OCI-LY3 (cell line): ENCODE data around the gene BCCIP.

ENCODE experiments used
- H2AFZ ChIP-seq: fragments of 200-600, 300-600 bp; shearing (Covaris generic); 2 replicates; pipeline ENCODE4 v1.6.0; 2014; ENCODE audit warnings: antibody characterized with exemption, low read depth, low read length
- H3K27ac ChIP-seq: fragments of 200-600, 300-600 bp; sonication (generic); 2 replicates; pipeline ENCODE4 v1.5.1; 2014; ENCODE audit warnings: mild to moderate bottlenecking, low read length, moderate library complexity, mixed read lengths
- H3K27me3 ChIP-seq: fragments of 200-600, 300-600 bp; sonication (generic); 2 replicates; pipeline ENCODE4 v1.6.1; 2014; ENCODE audit warnings: low read depth, low read length, mixed read lengths
- H3K36me3 ChIP-seq: fragments of 200-600, 300-600 bp; sonication (generic); replicated peaks from 2 replicates; pipeline ENCODE3; 2014; ENCODE audit warnings: low read depth, low read length, mixed read lengths
- H3K4me1 ChIP-seq: fragments of 300-600, 200-600 bp; sonication (generic); 2 replicates; pipeline ENCODE4 v1.6.1; 2014; ENCODE audit warnings: low read length, mixed read lengths
- H3K4me2 ChIP-seq: fragments of 200-600, 300-600 bp; sonication (generic); 2 replicates; pipeline ENCODE4 v1.6.1; 2014; ENCODE audit warnings: low read length, mixed read lengths
- H3K4me3 ChIP-seq: fragments of 300-600, 200-600 bp; sonication (generic); 2 replicates; pipeline ENCODE4 v1.5.1; 2014; ENCODE audit warnings: antibody characterized with exemption, mild to moderate bottlenecking, low read length, moderate library complexity
- H3K79me2 ChIP-seq: fragments of 300-600, 200-600 bp; shearing (Covaris generic); 2 replicates; pipeline ENCODE4 v1.6.1; 2014; ENCODE audit warnings: mild to moderate bottlenecking, low read length, mixed read lengths
- H3K9ac ChIP-seq: fragments of 300-600, 200-600 bp; shearing (Covaris generic); 2 replicates; pipeline ENCODE4 v1.6.0; 2014; ENCODE audit warnings: mild to moderate bottlenecking, low read length, moderate library complexity
- H3K9me3 ChIP-seq: fragments of 200-600, 300-600 bp; shearing (Covaris generic); 2 replicates; pipeline ENCODE4 v1.6.1; 2014; ENCODE audit warnings: low read length, mixed read lengths; ENCODE audit not compliant: insufficient read depth
- H4K20me1 ChIP-seq: fragments of 200-600, 300-600 bp; sonication (generic); 2 replicates; pipeline ENCODE4 v1.6.1; 2016; ENCODE audit warnings: low read length, mixed read lengths; ENCODE audit not compliant: insufficient read depth
- EZH2phosphoT487 ChIP-seq: fragments of 200-600 bp; shearing (Covaris generic); IDR thresholded peaks from 2 replicates; pipeline ENCODE4 v1.6.1; 2018; ENCODE audit warnings: antibody characterized with exemption, mixed run types, low read depth
- TF ChIP-seq, protein P1 (sequence below): fragments of 200-600, 300-600 bp; sonication (generic); IDR thresholded peaks from 2 replicates; pipeline ENCODE4 v1.5.1; 2014; ENCODE audit warnings: antibody characterized with exemption, low read length, low read depth

BCCIP gene

DNA sequence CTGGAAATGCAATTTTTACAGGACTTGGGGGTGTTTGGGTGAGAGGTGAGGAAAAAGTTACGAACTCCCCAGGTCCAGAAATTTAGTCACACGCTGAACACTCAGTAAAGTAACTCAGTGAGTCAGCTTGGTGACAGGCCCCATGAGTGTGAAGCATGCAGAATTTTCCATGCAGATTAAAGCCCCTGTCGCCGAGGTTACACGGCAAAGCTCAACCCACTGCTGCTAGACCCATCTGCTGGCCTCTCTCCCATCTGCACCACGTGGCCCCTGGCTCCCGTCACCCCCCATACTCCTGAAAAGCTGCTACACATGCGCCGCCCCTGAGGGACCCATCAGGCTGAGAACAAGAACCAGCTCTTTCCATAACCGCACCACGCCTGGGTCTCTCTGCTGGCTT, 40.7 kb upstream of the BCCIP start:
- Histone ChIP-seq H3K9ac (no peak overlapping the region), H3K36me3 (no peaks in the 10 kb centered on the region), H3K4me1 (peaks cover 32% of the 10 kb centered on the region), H3K4me3 (no peak overlapping the region), H4K20me1 (no peaks in the 10 kb centered on the region), H3K4me2 (no peak overlapping the region), H3K79me2 (no peaks in the 10 kb centered on the region), H2AFZ (no peak overlapping the region), H3K27ac (no peak overlapping the region), H3K27me3 (no peaks in the 10 kb centered on the region), H3K9me3 (no peaks in the 10 kb centered on the region)
- TF ChIP-seq, protein P1, sequence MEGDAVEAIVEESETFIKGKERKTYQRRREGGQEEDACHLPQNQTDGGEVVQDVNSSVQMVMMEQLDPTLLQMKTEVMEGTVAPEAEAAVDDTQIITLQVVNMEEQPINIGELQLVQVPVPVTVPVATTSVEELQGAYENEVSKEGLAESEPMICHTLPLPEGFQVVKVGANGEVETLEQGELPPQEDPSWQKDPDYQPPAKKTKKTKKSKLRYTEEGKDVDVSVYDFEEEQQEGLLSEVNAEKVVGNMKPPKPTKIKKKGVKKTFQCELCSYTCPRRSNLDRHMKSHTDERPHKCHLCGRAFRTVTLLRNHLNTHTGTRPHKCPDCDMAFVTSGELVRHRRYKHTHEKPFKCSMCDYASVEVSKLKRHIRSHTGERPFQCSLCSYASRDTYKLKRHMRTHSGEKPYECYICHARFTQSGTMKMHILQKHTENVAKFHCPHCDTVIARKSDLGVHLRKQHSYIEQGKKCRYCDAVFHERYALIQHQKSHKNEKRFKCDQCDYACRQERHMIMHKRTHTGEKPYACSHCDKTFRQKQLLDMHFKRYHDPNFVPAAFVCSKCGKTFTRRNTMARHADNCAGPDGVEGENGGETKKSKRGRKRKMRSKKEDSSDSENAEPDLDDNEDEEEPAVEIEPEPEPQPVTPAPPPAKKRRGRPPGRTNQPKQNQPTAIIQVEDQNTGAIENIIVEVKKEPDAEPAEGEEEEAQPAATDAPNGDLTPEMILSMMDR: no peak

DNA sequence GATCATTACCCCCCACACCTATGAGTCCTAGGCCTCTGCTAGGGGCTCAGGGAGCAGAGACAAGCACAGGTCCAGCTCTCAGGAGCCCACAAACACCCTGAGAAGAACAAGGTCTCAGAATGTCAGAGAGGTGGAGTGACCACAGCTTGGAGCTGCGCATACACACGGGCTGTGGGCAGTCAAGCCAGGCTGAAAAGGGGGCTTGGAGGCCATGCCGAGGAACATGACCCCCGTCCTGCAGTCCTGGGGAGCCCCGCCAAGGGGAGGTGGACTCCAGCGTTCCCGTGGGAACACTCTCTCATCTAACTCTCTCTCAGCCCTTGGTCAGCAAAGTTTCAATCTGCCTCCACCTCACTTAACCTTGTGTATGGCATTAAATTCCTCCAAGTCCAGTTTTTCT, 39.9 kb upstream of the BCCIP start:
- Histone ChIP-seq H2AFZ (peak overlapping the region; percentile 32; the same call in 1 of the 2 replicates), H3K4me2 (peak overlapping the region; percentile 76), H3K4me3 (peak overlapping the region; percentile 53; the same call in 1 of the 2 replicates), H4K20me1 (no peaks in the 10 kb centered on the region), H3K27ac (peak overlapping the region; percentile 81), H3K9me3 (no peaks in the 10 kb centered on the region), H3K79me2 (no peaks in the 10 kb centered on the region), H3K36me3 (peaks cover 3% of the 10 kb centered on the region), H3K27me3 (no peaks in the 10 kb centered on the region), H3K9ac (peak overlapping the region; percentile 60; the same call in 1 of the 2 replicates), H3K4me1 (peaks cover 32% of the 10 kb centered on the region)
- TF ChIP-seq, protein P1: no peak
- no peak for TF ChIP-seq EZH2phosphoT487

DNA sequence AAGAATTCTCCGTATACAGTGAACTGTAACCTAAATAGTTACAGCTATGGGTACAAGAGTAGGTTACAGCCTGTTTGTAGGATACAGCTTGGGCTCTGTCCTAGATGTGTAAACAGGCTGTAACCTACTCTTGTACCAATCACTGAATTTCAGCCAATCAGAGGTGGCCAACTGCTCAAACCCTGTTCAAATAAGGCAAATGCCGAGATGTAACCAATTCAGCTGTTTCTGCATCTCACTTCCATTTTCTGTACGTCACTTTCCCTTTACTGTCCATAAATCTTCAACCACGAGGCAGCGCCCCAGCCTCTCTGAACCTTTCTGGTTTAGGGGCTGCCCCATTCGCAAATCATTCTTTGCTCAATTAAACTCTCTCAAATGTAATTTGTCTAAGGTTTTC, 39.4 kb upstream of the BCCIP start:
- H3K9me3 ChIP-seq: no peaks in the 10 kb centered on the region
- no peaks in the 10 kb centered on the region for H3K27me3 ChIP-seq
- H3K4me2 ChIP-seq: peak overlapping the region; percentile 76
- H3K36me3 ChIP-seq: peaks cover 3% of the 10 kb centered on the region
- H3K9ac ChIP-seq: peak overlapping the region; percentile 60; the same call in 1 of the 2 replicates
- H4K20me1 ChIP-seq: no peaks in the 10 kb centered on the region
- H2AFZ ChIP-seq: peak overlapping the region; percentile 84
- peak overlapping the region; percentile 81 for H3K27ac ChIP-seq
- no peak for TF ChIP-seq EZH2phosphoT487
- TF ChIP-seq, protein P1: no peak
- peaks cover 32% of the 10 kb centered on the region for H3K4me1 ChIP-seq
- H3K4me3 ChIP-seq: peak overlapping the region; percentile 53
- H3K79me2 ChIP-seq: no peaks in the 10 kb centered on the region

DNA sequence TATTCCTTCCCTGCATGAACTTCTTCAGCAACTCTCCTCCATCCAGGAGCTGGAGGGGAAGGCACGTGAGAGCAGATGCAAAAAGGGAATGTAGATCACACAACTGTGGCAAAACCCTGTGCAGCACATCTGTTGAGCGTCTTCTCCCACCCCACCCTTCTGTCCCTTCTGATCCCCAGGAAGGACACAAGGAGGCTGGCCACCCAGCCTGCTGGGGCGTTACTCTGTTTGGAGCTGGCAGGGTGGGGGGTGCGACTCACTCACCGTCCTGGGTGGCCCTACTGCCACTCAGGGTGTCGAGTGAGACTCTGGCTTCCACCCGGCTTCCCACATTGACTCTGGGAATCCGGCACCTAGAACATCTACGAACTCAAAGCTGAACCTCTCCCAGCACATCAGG, 37.6 kb upstream of the BCCIP start:
- Histone ChIP-seq H3K79me2 (no peaks in the 10 kb centered on the region), H3K36me3 (peaks cover 3% of the 10 kb centered on the region), H3K27me3 (no peaks in the 10 kb centered on the region), H3K9ac (no peak overlapping the region), H3K4me3 (no peak overlapping the region), H2AFZ (no peak overlapping the region), H3K27ac (no peak overlapping the region), H3K4me2 (no peak overlapping the region), H3K9me3 (no peaks in the 10 kb centered on the region), H3K4me1 (peaks cover 32% of the 10 kb centered on the region), H4K20me1 (no peaks in the 10 kb centered on the region)
- no peak for TF ChIP-seq EZH2phosphoT487
- TF ChIP-seq, protein P1: no peak
